HG03439 (cell line): ENCODE data around the gene KIF5B.

Experiments used
- ATAC-seq: cut with Tn5 transposase; IDR thresholded peaks from one replicate; pipeline ENCODE4 v1.9.1; 2021; ENCODE audit warnings: mild to moderate bottlenecking, moderate library complexity; ENCODE audit not compliant: unreplicated experiment

Gene KIF5B

GRCh38 chr10:31962826-31963588 lies 93.2 kb downstream of the KIF5B start:
- ATAC-seq = no peak

- no peak for ATAC-seq
These were observed 94.7 kb downstream of the KIF5B start for GRCh38 chr10:31961277-31962074.

- ATAC-seq = no peak
These were observed 96.6 kb downstream of the KIF5B start for GRCh38 chr10:31959461-31960173.
